Uterus (tissue), 2 donors: ENCODE data around the gene BMF.

Source experiments
- CTCF ChIP-seq, 4 experiments: fragments of 200-600 bp in 2 of 4; fragments of 450-650 bp in 2 of 4; sonication (generic) in 2 of 4; IDR thresholded peaks; one replicate each; pipeline ENCODE4 v1.5.1; 2016 to 2019; ENCODE audit warnings: antibody characterized with exemption in 4 of 4, mild to moderate bottlenecking in 2 of 4, moderate library complexity in 1 of 4
- POLR2A ChIP-seq, 2 donors: fragments of 450-650 bp; IDR thresholded peaks; one replicate each; pipeline ENCODE4 v1.6.1; 2016; ENCODE audit warnings: antibody characterized with exemption in 2 of 2, mild to moderate bottlenecking in 1 of 2, moderate library complexity in 1 of 2

GRCh38 chr15:40133544-40133943, 24.9 kb upstream of the BMF start:
- TF ChIP-seq CTCF (IDR thresholded peaks at IDR 0.05) = no peak
- no peak for TF ChIP-seq POLR2A (IDR thresholded peaks at IDR 0.05)
